GM18507 (cell line): ENCODE results near the gene ZNF507.

Experiments used
- DNase-seq: peaks from one replicate; pipeline ENCODE4 v3.0.0; 2011; ENCODE audit warnings: low read depth; ENCODE audit not compliant: insufficient read length; ENCODE audit errors: extremely low spot score
- FAIRE-seq: peaks from 2 replicates; lab custom pipeline; 2011; peaks lifted over from hg19 to GRCh38; lab: Jason Lieb, UNC

Gene ZNF507

DNA sequence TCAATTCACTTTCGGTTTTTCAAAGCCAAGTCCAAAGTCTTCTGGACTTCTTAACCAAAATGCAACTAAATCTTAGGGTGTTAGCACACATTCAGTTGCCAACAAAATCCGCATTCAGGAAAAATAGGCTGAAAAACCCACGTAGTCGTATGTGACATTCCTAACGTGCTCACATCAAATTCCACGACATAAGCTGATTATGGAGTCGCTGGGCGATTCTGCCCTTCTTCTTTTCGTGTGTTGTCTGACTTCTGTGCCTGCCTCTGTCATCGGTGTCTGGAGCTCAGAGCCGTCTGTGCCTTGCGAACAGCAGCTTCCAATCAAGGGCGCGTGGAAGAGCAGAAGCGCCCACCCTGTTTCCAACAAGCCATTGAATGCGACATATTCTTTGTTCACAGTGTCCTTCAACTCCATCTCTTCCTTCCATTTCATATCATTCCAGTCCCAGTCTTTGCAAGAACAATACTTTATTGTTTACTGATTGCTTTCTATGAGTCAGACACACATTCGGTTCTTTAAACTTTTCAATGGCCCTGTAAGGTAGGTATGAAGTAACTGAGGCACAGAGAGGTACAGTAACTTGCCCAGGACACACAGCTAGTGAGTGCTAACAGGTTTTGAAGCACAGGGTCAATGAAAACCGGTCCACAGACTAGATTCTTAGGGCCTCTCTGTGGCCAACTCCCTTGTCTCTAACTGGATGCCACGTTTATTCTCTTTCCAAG, 8.2 kb upstream of the ZNF507 start:
- FAIRE-seq (no peak), DNase-seq (no peak)

DNA sequence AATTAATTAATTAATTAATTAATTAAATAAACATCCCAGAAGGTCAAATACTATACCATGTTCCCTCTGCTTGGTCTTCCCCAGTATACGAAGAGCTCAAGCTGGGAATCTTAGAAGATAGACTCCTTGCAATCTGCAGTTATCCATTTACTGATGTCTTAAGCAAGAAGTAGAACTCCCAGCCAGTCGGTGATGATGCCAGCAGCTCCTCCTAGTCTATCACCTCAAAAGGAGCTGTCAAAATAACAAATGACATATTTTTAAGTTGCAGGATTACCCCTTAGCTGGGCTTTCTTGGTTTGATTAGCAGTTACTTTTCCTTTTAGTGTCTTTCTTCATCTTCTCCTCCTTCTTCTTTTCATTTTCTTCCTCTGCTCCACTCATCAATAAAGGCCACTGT, 6.0 kb upstream of the ZNF507 start:
- FAIRE-seq, result no peak
- DNase-seq, result no peak

DNA sequence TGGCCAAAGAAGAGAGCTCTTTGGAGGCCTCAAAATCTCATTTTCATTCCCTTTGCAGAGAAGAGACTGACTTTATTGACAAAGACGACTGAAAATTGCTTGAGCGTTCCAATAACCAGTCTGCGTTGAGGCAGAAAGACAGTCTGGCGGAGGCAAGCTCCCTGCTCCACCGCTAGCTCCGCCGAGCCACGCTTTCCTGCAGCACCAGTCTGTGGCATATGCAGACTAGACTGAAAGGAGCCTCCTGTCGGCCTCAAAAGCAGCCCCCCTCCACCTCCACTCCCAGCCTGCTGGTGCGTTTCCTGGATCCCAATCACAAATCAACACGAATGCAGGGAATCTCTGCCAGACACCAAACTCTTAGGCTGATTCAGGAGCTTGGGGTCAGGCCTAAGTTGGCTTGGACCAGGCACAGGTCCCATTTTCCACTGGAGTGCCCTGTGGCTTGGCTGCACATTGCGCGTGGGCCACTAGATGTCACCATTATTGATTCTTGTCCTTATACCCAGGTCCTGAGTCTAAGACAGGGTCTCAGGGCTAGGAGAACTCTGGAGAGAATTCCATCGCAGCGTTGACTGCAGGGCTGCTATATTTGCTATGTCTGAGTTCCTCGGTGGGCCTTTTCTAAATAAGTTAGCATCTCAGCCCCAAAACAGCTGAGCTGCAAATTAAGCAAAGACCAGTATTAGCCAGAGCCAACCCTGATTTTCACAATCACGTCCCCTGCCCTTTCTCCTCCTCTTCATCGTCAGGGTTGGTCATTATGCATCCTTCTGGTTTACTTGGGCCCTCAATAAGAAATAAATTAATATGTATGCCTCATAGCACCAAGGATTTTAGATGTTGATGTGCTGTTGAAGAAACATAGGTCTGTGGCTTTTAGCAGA, 5.2 kb upstream of the ZNF507 start:
- DNase-seq, result no peak
- peak; percentile 31 for FAIRE-seq

DNA sequence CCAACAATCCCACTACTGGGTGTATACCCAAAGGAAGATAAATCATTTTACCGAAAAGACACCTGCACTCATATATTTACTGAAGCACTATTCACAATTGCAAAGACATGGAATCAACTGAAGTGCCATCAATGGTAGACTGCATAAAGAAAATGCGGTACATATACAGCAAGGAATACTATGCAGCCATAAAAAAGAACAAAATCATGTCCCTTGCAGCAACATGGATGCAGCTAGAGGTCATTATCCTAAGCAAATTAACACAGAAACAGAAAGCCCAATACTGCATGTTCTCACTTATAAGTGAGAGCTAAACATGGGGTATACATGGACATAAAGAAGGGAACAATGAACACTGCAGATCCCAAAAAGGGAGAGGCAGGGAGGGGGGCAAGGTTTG, 2.7 kb upstream of the ZNF507 start:
- DNase-seq (no peak), FAIRE-seq (no peak)

DNA sequence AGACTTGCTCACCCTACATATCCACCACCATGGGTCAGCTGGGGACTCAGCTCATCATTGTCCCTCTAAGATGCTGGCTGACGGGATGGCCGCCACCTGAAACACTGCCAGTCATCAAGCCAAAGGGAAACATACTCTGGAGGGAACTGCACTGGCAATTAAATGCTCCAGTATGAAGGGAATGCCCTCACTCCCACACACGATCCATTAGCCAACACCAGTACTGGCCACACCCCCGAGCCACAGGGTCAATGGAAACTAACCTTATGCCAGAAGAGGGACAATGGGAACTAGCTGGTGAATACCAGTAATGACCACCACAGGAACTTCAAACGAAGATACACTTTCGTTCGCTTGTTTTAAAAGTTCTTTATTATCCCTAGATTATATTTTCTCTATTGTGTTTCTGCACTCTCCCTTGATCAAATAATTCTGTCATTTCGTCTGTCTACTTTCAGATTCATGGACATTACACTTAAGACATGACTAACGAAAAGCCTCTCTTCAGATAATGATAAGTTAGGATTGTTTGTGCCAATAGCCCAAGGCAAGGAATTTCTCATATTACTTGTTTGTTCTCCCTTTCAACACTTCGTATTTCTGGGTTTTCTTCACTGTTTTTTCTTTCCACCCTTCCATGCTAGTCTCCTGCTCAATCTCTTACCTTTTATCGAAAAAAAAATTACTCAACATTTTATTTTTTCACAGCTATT, 1.7 kb upstream of the ZNF507 start:
- no peak for DNase-seq
- no peak for FAIRE-seq

DNA sequence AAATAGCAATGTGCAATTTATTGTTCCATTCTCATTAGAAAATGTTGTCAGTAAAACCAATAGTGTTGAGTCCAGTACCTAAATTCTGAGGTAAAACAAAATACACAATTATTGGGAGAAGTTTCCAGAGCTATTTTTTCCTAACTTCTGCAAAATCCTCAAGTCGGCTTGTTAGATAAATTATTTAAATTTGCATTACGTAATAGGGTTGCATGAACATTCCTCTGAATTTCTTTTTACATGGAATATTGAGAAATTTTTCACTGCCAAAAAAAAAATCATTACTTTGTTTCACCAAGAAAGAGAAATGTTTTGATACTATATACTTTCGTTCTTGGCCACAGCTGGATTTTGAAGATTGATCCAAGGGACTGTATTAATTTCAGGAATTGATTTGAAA, 1.5 kb downstream of the ZNF507 start:
- no peak for DNase-seq
- FAIRE-seq, result no peak

DNA sequence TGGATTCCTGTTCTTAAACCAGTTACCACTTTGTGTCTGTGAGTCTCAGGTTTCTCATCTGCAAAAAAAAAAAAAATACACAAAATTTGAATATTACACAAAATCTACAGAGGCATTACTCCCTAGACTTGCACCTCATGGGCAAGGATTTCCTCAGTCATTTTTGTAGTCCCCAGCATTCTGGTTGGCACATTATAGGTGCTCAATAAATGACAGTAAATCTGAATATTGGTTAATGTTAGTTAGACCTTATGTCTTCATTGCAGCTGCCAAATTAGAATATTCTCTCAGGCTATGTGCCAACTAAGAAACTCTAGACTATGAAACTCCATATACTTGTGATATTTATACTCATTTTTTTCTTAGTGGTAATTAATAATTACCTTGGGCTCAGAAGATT, 2.2 kb downstream of the ZNF507 start:
- no peak for DNase-seq

DNA sequence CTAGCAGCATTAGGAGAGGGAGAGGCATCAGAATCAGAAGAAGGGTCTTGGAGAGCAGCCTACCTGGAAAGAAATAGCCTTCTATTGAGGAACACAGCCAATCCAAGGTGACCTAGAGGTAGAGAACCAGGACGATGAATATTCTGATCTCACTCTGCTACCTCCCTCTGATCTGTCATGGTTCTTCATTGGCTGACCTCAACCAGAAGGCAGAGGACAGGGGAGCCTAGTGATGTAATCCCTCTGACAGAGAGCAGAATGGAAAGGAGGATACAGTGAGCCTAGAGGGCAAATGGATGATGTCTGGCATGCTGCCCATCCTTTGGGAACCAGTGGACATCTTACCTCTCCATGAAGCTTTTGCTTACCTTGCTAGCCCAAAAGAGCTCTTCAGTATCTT, 3.6 kb downstream of the ZNF507 start:
- FAIRE-seq, result no peak
- DNase-seq, result no peak

More for the DNA sequence above, 2.2 kb downstream of the ZNF507 start:
- no peak for FAIRE-seq

DNA sequence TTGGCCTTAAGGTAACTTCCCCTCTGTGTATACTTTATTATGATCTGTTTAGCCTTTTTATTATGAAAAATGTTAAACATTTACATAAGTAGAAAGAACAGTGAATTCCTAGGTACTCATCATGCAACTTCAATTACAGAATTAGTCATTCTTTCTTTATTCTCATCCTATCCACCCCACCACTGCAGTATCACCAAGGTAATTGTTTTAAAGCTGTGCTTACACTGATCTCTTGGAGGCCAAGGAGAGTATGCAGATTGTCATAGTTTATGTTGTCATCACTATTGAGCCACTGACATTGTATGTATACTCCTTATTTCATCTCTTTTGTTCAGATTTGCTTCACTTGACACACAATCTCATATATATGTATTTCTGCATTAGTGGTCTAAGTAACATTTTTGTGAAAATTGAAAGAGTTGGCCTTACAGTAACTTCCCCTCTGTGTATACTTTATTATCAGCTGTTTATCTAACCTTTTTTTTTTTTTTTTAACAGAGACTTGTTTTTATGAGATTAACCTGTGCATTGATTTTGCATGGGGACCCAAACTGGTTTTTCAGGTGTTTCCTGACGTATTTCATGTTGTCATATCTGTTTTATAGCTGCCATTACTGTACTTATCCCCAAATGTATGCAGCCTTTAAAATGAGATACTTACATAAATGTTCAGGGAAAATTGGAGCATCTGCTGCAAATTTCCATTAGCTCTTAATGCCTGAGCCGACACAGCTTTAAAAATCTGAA, 4.5 kb downstream of the ZNF507 start:
- FAIRE-seq (no peak), DNase-seq (no peak)

DNA sequence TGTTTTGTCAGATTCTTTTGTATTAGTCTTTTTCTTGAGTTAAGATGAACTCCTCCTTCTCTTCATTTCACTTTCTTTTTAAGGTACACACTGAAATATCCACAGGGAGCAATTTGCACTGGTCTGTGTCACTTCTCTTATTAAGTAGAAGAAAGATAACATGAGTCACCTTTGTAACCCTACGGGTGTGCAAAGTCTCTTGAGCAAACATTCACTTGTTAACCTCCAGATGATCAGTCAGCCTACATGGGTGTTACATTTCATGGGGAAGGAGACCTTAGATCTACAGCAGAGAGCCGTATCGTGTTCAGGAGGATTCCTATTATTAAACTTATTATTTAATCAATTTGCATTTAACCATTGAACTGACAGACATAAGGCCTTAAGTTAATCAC, 5.1 kb downstream of the ZNF507 start:
- FAIRE-seq (no peak), DNase-seq (no peak)

DNA sequence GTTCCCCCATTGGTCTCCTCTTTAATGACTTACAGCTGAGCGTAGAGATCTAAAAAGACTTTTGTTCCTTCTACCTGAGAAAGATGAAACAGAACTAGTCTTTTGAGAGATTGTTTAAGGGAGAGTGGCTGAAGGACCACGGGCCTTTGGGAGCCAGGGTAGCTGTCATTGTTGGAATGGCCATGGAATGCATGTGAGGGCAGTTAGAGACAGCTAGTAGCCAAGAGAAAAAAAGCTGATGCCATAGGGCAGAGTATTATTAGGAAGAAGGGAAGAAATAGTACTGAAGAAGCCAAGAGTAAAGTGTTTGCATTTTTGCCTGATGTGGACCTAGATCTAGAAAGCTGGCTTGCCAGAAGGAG, 5.6 kb downstream of the ZNF507 start:
- FAIRE-seq (no peak), DNase-seq (no peak)

DNA sequence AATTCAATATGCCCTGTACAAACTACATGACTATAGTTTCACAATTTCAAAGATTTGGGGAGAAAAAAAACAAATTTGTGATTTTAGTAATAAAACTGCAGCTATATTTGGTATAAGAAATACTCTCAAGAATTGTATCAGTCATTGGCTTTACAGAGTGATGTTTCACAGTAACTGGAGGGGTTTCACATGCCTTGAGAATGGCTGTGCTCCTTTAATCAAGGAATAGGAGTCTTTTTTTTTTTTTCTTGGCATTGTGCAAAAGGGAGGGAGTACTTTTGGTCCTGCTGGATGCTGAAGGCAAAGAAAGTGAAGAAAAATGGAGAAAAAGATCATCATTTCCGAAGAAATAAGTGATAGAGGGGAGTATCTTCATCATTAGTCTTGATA, 6.8 kb downstream of the ZNF507 start:
- DNase-seq (no peak), FAIRE-seq (no peak)

DNA sequence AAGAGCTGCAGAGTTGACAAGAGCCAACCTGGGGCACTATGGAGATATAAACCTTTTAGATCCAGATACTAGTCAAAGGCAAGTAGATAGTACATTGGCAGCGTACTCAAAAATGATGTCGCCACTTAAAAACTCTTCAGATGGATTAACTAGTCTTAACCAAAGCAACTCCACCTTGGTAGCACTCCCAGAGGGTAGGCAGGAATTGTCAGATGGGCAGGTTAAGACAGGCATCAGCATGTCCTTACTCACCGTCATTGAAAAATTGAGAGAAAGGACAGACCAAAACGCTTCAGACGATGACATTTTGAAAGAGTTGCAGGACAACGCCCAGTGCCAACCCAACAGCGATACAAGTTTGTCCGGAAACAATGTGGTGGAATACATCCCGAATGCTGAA, 8.9 kb downstream of the ZNF507 start:
- FAIRE-seq (no peak), DNase-seq (no peak)

DNA sequence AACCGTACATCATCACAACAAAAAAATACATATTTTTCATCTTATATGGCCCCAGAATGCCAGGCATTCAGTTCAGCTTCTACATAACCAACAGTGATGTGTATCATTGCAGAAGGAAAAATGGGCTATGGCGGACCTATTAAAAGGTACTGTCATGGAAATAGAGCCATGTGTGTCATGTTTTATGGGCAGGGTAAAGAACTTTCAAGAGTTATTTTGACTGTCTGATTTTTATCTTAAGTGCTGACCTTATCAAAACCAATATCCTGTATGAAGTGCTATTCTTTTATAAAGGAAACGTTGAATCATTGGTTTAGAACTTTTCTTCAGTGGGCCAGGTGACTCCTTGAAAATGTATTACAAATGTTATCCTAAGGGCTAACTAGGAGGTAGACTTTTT, 9.9 kb downstream of the ZNF507 start:
- DNase-seq (no peak), FAIRE-seq (no peak)

DNA sequence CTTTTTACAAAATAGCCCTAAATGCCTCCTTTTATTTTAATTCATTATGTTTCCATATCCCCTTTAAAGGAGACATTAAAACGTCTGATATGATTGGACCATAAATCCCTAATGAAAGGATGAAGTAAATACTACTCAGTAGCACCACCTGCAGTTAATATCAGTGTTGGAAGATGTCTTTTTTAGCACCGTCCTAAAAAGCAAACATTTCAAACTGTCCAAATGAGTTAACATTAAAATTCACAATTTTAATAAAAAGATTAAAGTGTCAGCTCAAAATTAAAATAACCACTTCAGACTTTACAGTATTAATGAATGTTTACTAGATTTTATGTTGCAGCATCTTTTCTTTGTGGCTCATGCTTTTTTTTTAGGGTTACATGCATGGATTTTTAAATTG, 12.3 kb downstream of the ZNF507 start:
- no peak for FAIRE-seq

DNA sequence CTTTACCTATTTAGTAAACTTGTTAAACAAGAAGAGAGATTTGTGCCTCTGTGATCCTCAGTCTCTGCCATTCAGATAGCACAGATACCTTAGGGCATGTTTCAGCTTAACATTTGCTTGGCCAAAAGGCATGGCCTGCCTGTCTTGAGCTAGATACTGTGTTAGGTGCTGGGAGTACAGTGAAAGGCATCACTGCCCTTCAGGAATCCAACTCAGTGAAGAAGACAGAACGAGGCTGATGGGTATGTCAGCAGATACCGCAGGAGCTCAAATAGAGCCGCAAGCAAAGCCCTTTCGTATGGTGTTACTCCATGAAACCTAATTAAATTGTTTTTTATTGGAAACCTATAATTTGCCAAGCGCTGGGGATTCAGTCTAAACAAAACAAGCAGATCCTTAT, 12.9 kb downstream of the ZNF507 start:
- FAIRE-seq (no peak), DNase-seq (no peak)

More for the DNA sequence above, 12.3 kb downstream of the ZNF507 start:
- DNase-seq, result no peak

DNA sequence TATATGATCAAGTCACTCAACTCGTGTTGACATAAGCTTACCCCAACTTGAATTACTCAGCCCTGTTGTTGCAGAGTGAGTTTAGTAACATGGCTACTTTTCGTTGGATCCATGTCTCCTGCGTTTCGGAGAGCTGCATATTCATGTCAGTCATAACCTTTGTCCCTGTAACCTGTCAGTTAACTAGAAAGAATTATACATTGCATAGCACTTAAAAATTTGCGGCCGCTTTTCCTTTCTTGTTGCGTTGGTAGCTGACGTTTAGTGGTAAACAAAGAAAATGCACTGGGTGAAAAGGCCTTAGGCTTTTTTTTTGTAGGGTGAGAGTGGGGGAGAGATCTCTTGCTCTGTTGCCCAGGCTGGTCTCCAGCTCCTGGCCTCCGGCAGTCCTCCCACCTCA, 14.2 kb downstream of the ZNF507 start:
- FAIRE-seq (no peak), DNase-seq (no peak)

DNA sequence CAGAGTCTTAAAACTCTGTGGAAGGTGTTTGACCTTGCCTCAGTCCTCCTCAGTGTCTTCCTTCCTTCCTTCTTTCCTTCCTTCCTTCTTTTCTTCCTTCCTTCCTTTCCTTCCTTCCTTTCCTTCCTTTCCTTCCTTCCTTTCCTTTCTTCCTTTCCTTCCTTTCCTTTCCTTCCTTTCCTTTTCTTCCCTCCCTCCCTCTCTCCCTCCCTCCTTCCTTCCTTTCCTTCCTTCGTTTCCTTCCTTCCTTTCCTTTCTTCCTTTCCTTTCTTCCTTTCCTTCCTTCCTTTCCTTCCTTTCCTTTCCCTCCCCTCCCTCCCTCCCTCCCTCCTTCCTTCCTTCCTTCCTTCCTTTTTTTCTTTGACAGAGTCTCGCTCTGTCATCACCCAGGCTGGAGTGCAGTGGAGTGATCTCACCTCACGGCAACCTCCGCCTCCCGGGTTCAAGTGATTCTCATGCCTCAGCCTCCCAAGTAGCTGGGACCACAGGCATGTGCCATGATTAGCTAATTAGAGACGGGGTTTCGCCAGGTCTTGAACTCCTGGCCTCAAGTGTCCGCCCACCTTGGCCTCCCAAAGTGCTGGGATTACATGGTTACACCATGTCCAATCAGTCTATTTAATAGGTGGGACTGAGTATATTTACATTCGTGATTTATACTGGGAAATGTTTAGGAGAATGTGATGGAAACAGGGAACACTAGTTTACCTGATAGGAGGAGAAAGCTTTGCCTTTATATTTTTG, 16.3 kb downstream of the ZNF507 start:
- no peak for FAIRE-seq
- DNase-seq, result no peak

DNA sequence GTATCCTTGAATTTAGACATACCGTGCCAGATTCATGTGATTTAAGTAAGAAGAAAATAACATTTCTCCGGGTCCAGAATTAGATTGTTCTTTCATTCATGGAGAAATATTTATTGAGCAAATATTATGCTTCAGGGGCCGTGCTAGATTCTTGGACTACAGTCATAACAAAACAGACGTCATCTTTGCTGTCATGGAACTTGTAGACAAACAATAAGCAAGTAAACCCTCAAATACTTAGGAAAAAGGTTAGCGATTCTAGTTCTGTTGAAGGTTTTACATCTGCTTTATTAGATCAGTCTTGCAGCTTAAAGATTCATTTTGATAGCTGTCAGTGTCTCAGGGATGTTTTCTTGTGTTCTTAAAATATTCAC, 16.9 kb downstream of the ZNF507 start:
- DNase-seq, result no peak
- no peak for FAIRE-seq
